KMS-11 (cell line): ENCODE results near the gene ZNF619.
A peak's percentile ranks its signal among the peaks of the same experiment; 100 is the strongest.
"Not testable (repeated sequence)": the region's sequence is repeated elsewhere in the genome, so short reads cannot be mapped to it uniquely, and the experiment has no call there.

Source experiments
- H2AFZ ChIP-seq: fragments of 200-600 bp; sonication (generic); 2 replicates; pipeline ENCODE4 v1.6.1; 2016; ENCODE audit warnings: antibody characterized with exemption, mixed run types, low read depth
- H3K27ac ChIP-seq: fragments of 200-600 bp; sonication (generic); 2 replicates; pipeline ENCODE4 v1.6.1; 2016; ENCODE audit warnings: mild to moderate bottlenecking, mixed run types
- H3K27me3 ChIP-seq: fragments of 200-600 bp; sonication (generic); 2 replicates; pipeline ENCODE4 v1.6.1; 2017; ENCODE audit warnings: mild to moderate bottlenecking, low read depth, mixed run types, moderate library complexity; ENCODE audit not compliant: insufficient read depth
- H3K36me3 ChIP-seq: fragments of 200-600 bp; sonication (generic); 2 replicates; pipeline ENCODE4 v1.6.1; 2017; ENCODE audit warnings: mild to moderate bottlenecking, mixed run types; ENCODE audit not compliant: insufficient read depth
- H3K4me1 ChIP-seq: fragments of 200-600 bp; sonication (generic); 2 replicates; pipeline ENCODE4 v1.6.1; 2016; ENCODE audit warnings: mild to moderate bottlenecking, low read depth, mixed run types; ENCODE audit not compliant: poor library complexity, severe bottlenecking
- H3K4me2 ChIP-seq: fragments of 200-600 bp; sonication (generic); 2 replicates; pipeline ENCODE4 v1.7.0; 2016; ENCODE audit warnings: mild to moderate bottlenecking, mixed run types
- H3K4me3 ChIP-seq: fragments of 200-600 bp; sonication (generic); IDR thresholded peaks from 2 replicates; pipeline ENCODE4 v1.6.1; 2017; ENCODE audit warnings: low read depth, low read length, mixed read lengths; ENCODE audit not compliant: insufficient read depth
- H3K79me2 ChIP-seq: fragments of 200-600 bp; sonication (generic); 2 replicates; pipeline ENCODE4 v1.6.1; 2016; ENCODE audit warnings: low read depth, mixed run types; ENCODE audit not compliant: insufficient read depth
- H3K9ac ChIP-seq: fragments of 200-600 bp; sonication (generic); 2 replicates; pipeline ENCODE4 v1.6.1; 2016; ENCODE audit warnings: mild to moderate bottlenecking, mixed run types
- H4K20me1 ChIP-seq: fragments of 200-600 bp; sonication (generic); 2 replicates; pipeline ENCODE4 v1.6.1; 2016; ENCODE audit warnings: mild to moderate bottlenecking, mixed run types; ENCODE audit not compliant: insufficient read depth
- TF ChIP-seq, protein P1 (sequence below): fragments of 200-600 bp; sonication (generic); conservative IDR thresholded peaks from 2 replicates; pipeline ENCODE4 v1.6.1; 2017; ENCODE audit warnings: low read depth, mild to moderate bottlenecking, antibody characterized with exemption, low read length, moderate library complexity, mixed read lengths

Gene ZNF619

GRCh38 chr3:40456279-40456939 is 20.5 kb upstream of the ZNF619 start:
- no peaks in the 10 kb centered on the region for H3K27me3 ChIP-seq
- TF ChIP-seq, protein P1, sequence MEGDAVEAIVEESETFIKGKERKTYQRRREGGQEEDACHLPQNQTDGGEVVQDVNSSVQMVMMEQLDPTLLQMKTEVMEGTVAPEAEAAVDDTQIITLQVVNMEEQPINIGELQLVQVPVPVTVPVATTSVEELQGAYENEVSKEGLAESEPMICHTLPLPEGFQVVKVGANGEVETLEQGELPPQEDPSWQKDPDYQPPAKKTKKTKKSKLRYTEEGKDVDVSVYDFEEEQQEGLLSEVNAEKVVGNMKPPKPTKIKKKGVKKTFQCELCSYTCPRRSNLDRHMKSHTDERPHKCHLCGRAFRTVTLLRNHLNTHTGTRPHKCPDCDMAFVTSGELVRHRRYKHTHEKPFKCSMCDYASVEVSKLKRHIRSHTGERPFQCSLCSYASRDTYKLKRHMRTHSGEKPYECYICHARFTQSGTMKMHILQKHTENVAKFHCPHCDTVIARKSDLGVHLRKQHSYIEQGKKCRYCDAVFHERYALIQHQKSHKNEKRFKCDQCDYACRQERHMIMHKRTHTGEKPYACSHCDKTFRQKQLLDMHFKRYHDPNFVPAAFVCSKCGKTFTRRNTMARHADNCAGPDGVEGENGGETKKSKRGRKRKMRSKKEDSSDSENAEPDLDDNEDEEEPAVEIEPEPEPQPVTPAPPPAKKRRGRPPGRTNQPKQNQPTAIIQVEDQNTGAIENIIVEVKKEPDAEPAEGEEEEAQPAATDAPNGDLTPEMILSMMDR, result no peak
- H3K79me2 ChIP-seq, result peaks cover 31% of the 10 kb centered on the region
- peak overlapping the region; percentile 90; the same call in 1 of the 2 replicates for H3K9ac ChIP-seq
- H2AFZ ChIP-seq, result peak overlapping the region; percentile 83
- H3K4me2 ChIP-seq, result peak overlapping the region; percentile 60; the same call in 1 of the 2 replicates
- H3K36me3 ChIP-seq, result no peaks in the 10 kb centered on the region; the same call in 1 of the 2 replicates
- peak overlapping the region; percentile 32 for H3K4me3 ChIP-seq
- H4K20me1 ChIP-seq, result no peaks in the 10 kb centered on the region
- peaks cover 17% of the 10 kb centered on the region for H3K4me1 ChIP-seq
- H3K27ac ChIP-seq, result peak overlapping the region; percentile 67

- no peaks in the 10 kb centered on the region for H4K20me1 ChIP-seq
- peaks cover 13% of the 10 kb centered on the region for H3K4me1 ChIP-seq
Measured at GRCh38 chr3:40456940-40457823, 19.7 kb upstream of the ZNF619 start, which contains the start of gene RPL14. Gene RPL14, plus strand, starts transcription at chr3:40457339. Its CDS starts 133 bp downstream, at chr3:40457472.

DNA sequence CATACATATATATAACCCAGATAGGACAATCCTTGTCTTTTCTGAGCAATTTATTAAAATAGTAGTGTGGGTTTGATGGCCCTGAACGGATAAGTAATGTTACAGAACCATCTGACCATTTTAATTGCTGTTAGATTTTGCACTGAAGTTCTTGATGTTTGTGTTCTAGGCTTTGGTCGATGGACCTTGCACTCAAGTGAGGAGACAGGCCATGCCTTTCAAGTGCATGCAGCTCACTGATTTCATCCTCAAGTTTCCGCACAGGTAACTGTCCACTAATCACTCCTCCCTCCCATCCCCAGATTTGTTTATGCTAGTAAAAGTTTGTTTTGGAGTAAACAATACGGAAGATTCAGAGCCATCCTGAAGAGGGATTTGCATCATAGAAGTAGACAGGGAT is 18.4 kb upstream of the ZNF619 start:
- Histone ChIP-seq H3K27ac (peak overlapping the region; percentile 67; the same call in 1 of the 2 replicates), H3K4me2 (peak overlapping the region; percentile 79), H2AFZ (no peak overlapping the region), H3K36me3 (no peaks in the 10 kb centered on the region; the same call in 1 of the 2 replicates), H3K9ac (peak overlapping the region; percentile 90; the same call in 1 of the 2 replicates), H3K79me2 (peaks cover 31% of the 10 kb centered on the region), H4K20me1 (no peaks in the 10 kb centered on the region), H3K4me1 (peaks cover 10% of the 10 kb centered on the region), H3K27me3 (no peaks in the 10 kb centered on the region), H3K4me3 (no peak overlapping the region)
- TF ChIP-seq, protein P1, result no peak

More at GRCh38 chr3:40456940-40457823, 19.7 kb upstream of the ZNF619 start, which contains the start of gene RPL14:
- Histone ChIP-seq H3K36me3 (no peaks in the 10 kb centered on the region; the same call in 1 of the 2 replicates), H3K27ac (peak within 1 kb of the TSS; percentile 67), H3K4me2 (peak within 1 kb of the TSS; percentile 79), H3K79me2 (peaks cover 31% of the 10 kb centered on the region), H3K27me3 (no peaks in the 10 kb centered on the region), H3K4me3 (peak within 1 kb of the TSS; percentile 70), H3K9ac (peak within 1 kb of the TSS; percentile 90), H2AFZ (peak within 1 kb of the TSS; percentile 83)
- TF ChIP-seq, protein P1, result no peak

DNA sequence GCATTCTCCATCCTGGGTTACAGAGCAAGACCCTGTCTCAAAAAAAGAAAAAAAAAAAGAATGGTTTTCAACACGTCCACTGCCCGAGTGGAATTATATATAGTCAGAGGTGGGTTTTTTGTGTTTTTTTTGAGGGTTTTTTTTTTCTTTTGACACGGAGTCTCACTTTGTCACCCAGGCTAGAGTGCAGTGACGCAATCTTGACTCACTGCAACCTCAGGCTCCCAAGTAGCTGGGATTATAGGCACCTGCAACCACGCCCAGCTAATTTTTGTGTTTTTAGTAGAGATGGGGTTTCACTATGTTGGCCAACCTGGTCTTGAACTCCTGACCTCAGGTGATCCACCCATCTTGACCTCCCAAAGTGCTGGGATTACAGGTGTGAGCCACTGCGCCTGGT is 16.4 kb upstream of the ZNF619 start:
- not testable (repeated sequence) for H3K27me3 ChIP-seq, H2AFZ ChIP-seq, H3K4me2 ChIP-seq, H3K4me3 ChIP-seq, H3K36me3 ChIP-seq, H4K20me1 ChIP-seq, H3K27ac ChIP-seq, H3K9ac ChIP-seq
- H3K79me2 ChIP-seq, result peaks cover 31% of the 10 kb centered on the region
- H3K4me1 ChIP-seq, result peaks cover 10% of the 10 kb centered on the region
